Upper lobe of right lung (tissue), 1 donor: ENCODE measurements around the gene RNASEH2A. TPM values are rescaled to one million over a fixed set of nuclear protein-coding genes. Genes with fewer than 3 reads are reported as not detected.
"Not testable (repeated sequence)": the region's sequence is repeated elsewhere in the genome, so short reads cannot be mapped to it uniquely, and the experiment has no call there.

Source experiments
- ATAC-seq: fragments of 200-7000 bp; cut with Tn5 transposase; one replicate; pipeline ENCODE4 v1.9.1; 2020; ENCODE audit warnings: mild to moderate bottlenecking, moderate library complexity
- DNase-seq: peaks from one replicate; pipeline ENCODE4 v3.0.0-alpha.2; 2020
- H3K27ac ChIP-seq: fragments of 200-600 bp; one replicate; pipeline ENCODE4 v1.8.0; 2022
- H3K27me3 ChIP-seq: fragments of 200-600 bp; one replicate; pipeline ENCODE4 v1.8.0; 2022; ENCODE audit warnings: mild to moderate bottlenecking
- H3K36me3 ChIP-seq: fragments of 200-600 bp; one replicate; pipeline ENCODE4 v1.8.0; 2022
- H3K4me1 ChIP-seq: fragments of 200-600 bp; one replicate; pipeline ENCODE4 v1.8.0; 2022
- H3K4me3 ChIP-seq: fragments of 200-600 bp; one replicate; pipeline ENCODE4 v1.8.0; 2022; ENCODE audit warnings: mild to moderate bottlenecking
- H3K9me3 ChIP-seq: fragments of 200-600 bp; one replicate; pipeline ENCODE4 v1.8.0; 2022
- CTCF ChIP-seq: fragments of 200-600 bp; IDR thresholded peaks from one replicate; pipeline ENCODE4 v1.8.0; 2022; ENCODE audit warnings: antibody characterized with exemption
- intact Hi-C: fragments of 100-400 bp; cut with DNase I; formaldehyde crosslinking; loops from one replicate; pipeline ENCODE4 v1.11.0; 2022
- total RNA-seq: library from RNA; stranded (reverse); fragmentation: NEBNext Ultra II Directional; extraction: Animal tissue kit (Norgen Biotek cat#: 25700); gene quantifications from one replicate; pipeline ENCODE4 v1.2.1, GENCODE V29; 2021
- donor health status: DM: no; HTN: yes; CAD: no; lungs with severe emphysema.

Gene RNASEH2A
- total RNA-seq, 1 donor from 2014 or later: 7.4 TPM

- ATAC-seq: peak; percentile 55
- Histone ChIP-seq H3K9me3 (no peaks in the 10 kb centered on the region), H3K4me3 (peak overlapping the region; percentile 88), H3K27me3 (no peaks in the 10 kb centered on the region), H3K36me3 (peaks cover 2% of the 10 kb centered on the region), H3K4me1 (peaks cover 20% of the 10 kb centered on the region), H3K27ac (peak overlapping the region; percentile 100)
- DNase-seq: peak; percentile 98
- TF ChIP-seq CTCF: no peak
- intact Hi-C loops: no loop called here
Observed at GRCh38 chr19:12793290-12794195, 12.8 kb upstream of the RNASEH2A start.

- no peak for ATAC-seq
- DNase-seq: no peak
- Histone ChIP-seq H3K4me1 (peaks cover 12% of the 10 kb centered on the region), H3K27me3 (no peaks in the 10 kb centered on the region), H3K4me3 (peak overlapping the region; percentile 88), H3K9me3 (no peaks in the 10 kb centered on the region), H3K36me3 (peaks cover 10% of the 10 kb centered on the region), H3K27ac (peak overlapping the region; percentile 100)
- intact Hi-C loops: no loop called here
- TF ChIP-seq CTCF: no peak
Observed at GRCh38 chr19:12794196-12794941, 12.0 kb upstream of the RNASEH2A start.

GRCh38 chr19:12794971-12795381 lies 11.4 kb upstream of the RNASEH2A start:
- ATAC-seq: no peak
- peaks cover 11% of the 10 kb centered on the region for H3K4me1 ChIP-seq

GRCh38 chr19:12796146-12797071 lies 10.0 kb upstream of the RNASEH2A start:
- Histone ChIP-seq H3K27ac (peak overlapping the region; percentile 58), H3K27me3 (no peaks in the 10 kb centered on the region), H3K4me3 (peak overlapping the region; percentile 8), H3K36me3 (peaks cover 18% of the 10 kb centered on the region), H3K4me1 (peaks cover 18% of the 10 kb centered on the region), H3K9me3 (no peaks in the 10 kb centered on the region)
- ATAC-seq (peak; percentile 46), DNase-seq (peak; percentile 84)
- peak; percentile 92 for TF ChIP-seq CTCF
- intact Hi-C loops: loop anchor here (2.0 kb wide), 1 partner anchor 20 kb away; no protein-coding TSS in a partner anchor

More at GRCh38 chr19:12794971-12795381, 11.4 kb upstream of the RNASEH2A start:
- H3K4me3 ChIP-seq: no peak overlapping the region
- no peak for TF ChIP-seq CTCF
- DNase-seq: no peak
- H3K9me3 ChIP-seq: no peaks in the 10 kb centered on the region
- H3K27me3 ChIP-seq: no peaks in the 10 kb centered on the region
- peaks cover 14% of the 10 kb centered on the region for H3K36me3 ChIP-seq
- peak overlapping the region; percentile 100 for H3K27ac ChIP-seq
- intact Hi-C loops: no loop called here

- peaks cover 21% of the 10 kb centered on the region for H3K4me1 ChIP-seq
- ATAC-seq: no peak
- DNase-seq: no peak
- intact Hi-C loops: loop anchor here (2.0 kb wide), 1 partner anchor 20 kb away; no protein-coding TSS in a partner anchor
- H3K9me3 ChIP-seq: no peaks in the 10 kb centered on the region
- H3K4me3 ChIP-seq: no peak overlapping the region
- no peaks in the 10 kb centered on the region for H3K27me3 ChIP-seq
- H3K36me3 ChIP-seq: peaks cover 18% of the 10 kb centered on the region
- no peak for TF ChIP-seq CTCF
- no peak overlapping the region for H3K27ac ChIP-seq
Observed at GRCh38 chr19:12797141-12797587, 9.2 kb upstream of the RNASEH2A start.

- not testable (repeated sequence) for ATAC-seq, H3K27ac ChIP-seq, DNase-seq, H3K4me3 ChIP-seq, H3K9me3 ChIP-seq, H3K27me3 ChIP-seq
- intact Hi-C loops: loop anchor here (2.0 kb wide), 1 partner anchor 21 kb away; no protein-coding TSS in a partner anchor
- Histone ChIP-seq H3K4me1 (peaks cover 25% of the 10 kb centered on the region), H3K36me3 (peaks cover 18% of the 10 kb centered on the region)
Observed at GRCh38 chr19:12797607-12798006, 8.8 kb upstream of the RNASEH2A start.
